Measurements from ENCODE around the gene ZNF652. TPM values are rescaled to one million over a fixed set of nuclear protein-coding genes. Genes with fewer than 3 reads are reported as not detected.

The ZNF652 gene
- total RNA-seq, 1 donor from 2014 or later = 42.7 TPM

- Histone ChIP-seq H3K4me1 (peaks cover 15% of the 10 kb centered on the region), H3K27ac (no peak overlapping the region), H3K4me3 (no peak overlapping the region), H3K9me3 (no peaks in the 10 kb centered on the region), H3K36me3 (no peaks in the 10 kb centered on the region), H3K27me3 (no peaks in the 10 kb centered on the region)
- intact Hi-C loops (cut with DNase I) = no loop called here
- no peak for DNase-seq (ENCODE audit: extremely low spot score in 2 of 2)
- TF ChIP-seq POLR2AphosphoS5 (IDR thresholded peaks at IDR 0.05; ENCODE audit: insufficient read depth in 1 of 2, low read depth in 1 of 2) = no peak
- no peak for TF ChIP-seq POLR2A (IDR thresholded peaks at IDR 0.05)
Observed at GRCh38 chr17:49387498-49388289, 25.6 kb upstream of the ZNF652 start.

DNA sequence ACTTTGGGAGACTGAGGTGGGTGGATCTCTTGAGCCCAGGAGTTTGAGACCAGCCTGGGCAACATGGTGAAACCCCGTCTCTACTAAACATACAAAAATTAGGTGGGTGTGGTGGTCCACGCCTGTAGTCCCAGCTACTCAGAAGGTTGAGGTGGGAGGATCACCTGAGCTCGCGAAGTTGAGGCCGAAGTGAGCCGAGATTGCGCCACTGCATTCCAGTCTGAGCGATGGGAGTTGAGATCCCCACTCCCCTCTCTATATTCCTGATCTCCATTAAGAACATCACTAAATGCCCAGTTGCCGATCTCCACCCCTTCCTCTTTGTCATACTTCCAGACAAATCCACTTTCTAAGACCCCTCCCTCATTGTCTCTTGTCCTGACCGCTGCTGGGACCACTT is 24.3 kb upstream of the ZNF652 start:
- Histone ChIP-seq H3K27me3 (no peaks in the 10 kb centered on the region), H3K4me1 (peaks cover 15% of the 10 kb centered on the region), H3K27ac (no peak overlapping the region), H3K9me3 (no peaks in the 10 kb centered on the region), H3K36me3 (no peaks in the 10 kb centered on the region), H3K4me3 (no peak overlapping the region)
- no peak for TF ChIP-seq POLR2A (IDR thresholded peaks at IDR 0.05)
- no peak for TF ChIP-seq CTCF (IDR thresholded peaks at IDR 0.05)
- TF ChIP-seq POLR2AphosphoS5 (IDR thresholded peaks at IDR 0.05; ENCODE audit: insufficient read depth in 1 of 2, low read depth in 1 of 2) = no peak
- no peak for DNase-seq (ENCODE audit: extremely low spot score in 2 of 2)
- intact Hi-C loops (cut with DNase I) = no loop called here

DNA sequence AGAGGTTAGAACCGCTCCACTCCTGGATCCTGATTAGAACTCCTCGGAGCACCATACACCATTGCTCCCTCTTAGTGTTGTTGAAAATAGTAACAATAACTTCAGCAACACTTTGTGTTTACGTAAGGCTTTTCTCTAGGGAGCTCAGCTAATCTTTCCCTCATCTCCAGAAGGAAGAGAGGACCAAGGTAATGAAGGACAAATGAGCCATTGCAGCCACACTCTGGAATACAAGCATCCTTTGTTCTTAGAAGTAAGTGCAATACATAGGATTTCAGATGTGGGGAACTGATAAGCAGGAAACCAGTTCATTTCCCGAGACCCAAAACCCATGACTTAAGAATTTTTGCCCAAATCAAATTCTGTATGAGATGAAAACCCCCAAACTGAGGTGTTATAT is 22.9 kb upstream of the ZNF652 start:
- no peak for DNase-seq (ENCODE audit: extremely low spot score in 2 of 2)
- H3K9me3 ChIP-seq = no peaks in the 10 kb centered on the region
- no peaks in the 10 kb centered on the region for H3K36me3 ChIP-seq
- H3K27ac ChIP-seq = no peak overlapping the region
- H3K27me3 ChIP-seq = no peaks in the 10 kb centered on the region
- peaks cover 3% of the 10 kb centered on the region for H3K4me1 ChIP-seq
- intact Hi-C loops (cut with DNase I) = no loop called here
- no peak for TF ChIP-seq POLR2A (IDR thresholded peaks at IDR 0.05)
- TF ChIP-seq POLR2AphosphoS5 (IDR thresholded peaks at IDR 0.05; ENCODE audit: insufficient read depth in 1 of 2, low read depth in 1 of 2) = no peak
- TF ChIP-seq CTCF (IDR thresholded peaks at IDR 0.05) = no peak
- no peak overlapping the region for H3K4me3 ChIP-seq

- intact Hi-C loops (cut with DNase I) = no loop called here
- TF ChIP-seq CTCF (IDR thresholded peaks at IDR 0.05) (no peak), POLR2AphosphoS5 (IDR thresholded peaks at IDR 0.05; ENCODE audit: insufficient read depth in 1 of 2, low read depth in 1 of 2) (no peak), POLR2A (IDR thresholded peaks at IDR 0.05) (no peak)
- DNase-seq (ENCODE audit: extremely low spot score in 2 of 2) = no peak
- Histone ChIP-seq H3K4me1 (no peaks in the 10 kb centered on the region), H3K27me3 (no peaks in the 10 kb centered on the region), H3K4me3 (no peak overlapping the region), H3K36me3 (no peaks in the 10 kb centered on the region), H3K27ac (no peak overlapping the region), H3K9me3 (no peaks in the 10 kb centered on the region)
Observed at GRCh38 chr17:49383060-49383459, 21.0 kb upstream of the ZNF652 start.

GRCh38 chr17:49382556-49382955 is 20.5 kb upstream of the ZNF652 start:
- Histone ChIP-seq H3K9me3 (no peaks in the 10 kb centered on the region), H3K27me3 (no peaks in the 10 kb centered on the region), H3K4me1 (no peaks in the 10 kb centered on the region), H3K4me3 (no peak overlapping the region), H3K27ac (no peak overlapping the region), H3K36me3 (no peaks in the 10 kb centered on the region)
- TF ChIP-seq POLR2AphosphoS5 (IDR thresholded peaks at IDR 0.05; ENCODE audit: insufficient read depth in 1 of 2, low read depth in 1 of 2) (no peak), POLR2A (IDR thresholded peaks at IDR 0.05) (no peak), CTCF (IDR thresholded peaks at IDR 0.05) (no peak)
- no peak for DNase-seq (ENCODE audit: extremely low spot score in 2 of 2)
- intact Hi-C loops (cut with DNase I) = no loop called here

Measured in vagina (tissue), 2 donors.